IPS-11a (cell line): ENCODE data around the gene ST14.
"Not testable (repeated sequence)": the region's sequence is repeated elsewhere in the genome, so short reads cannot be mapped to it uniquely, and the experiment has no call there.

Experiments used
- H3K4me3 ChIP-seq: one replicate; pipeline ENCODE4 v1.5.1; 2013; ENCODE audit warnings: low read depth, low read length, control low read depth

ST14 gene

DNA sequence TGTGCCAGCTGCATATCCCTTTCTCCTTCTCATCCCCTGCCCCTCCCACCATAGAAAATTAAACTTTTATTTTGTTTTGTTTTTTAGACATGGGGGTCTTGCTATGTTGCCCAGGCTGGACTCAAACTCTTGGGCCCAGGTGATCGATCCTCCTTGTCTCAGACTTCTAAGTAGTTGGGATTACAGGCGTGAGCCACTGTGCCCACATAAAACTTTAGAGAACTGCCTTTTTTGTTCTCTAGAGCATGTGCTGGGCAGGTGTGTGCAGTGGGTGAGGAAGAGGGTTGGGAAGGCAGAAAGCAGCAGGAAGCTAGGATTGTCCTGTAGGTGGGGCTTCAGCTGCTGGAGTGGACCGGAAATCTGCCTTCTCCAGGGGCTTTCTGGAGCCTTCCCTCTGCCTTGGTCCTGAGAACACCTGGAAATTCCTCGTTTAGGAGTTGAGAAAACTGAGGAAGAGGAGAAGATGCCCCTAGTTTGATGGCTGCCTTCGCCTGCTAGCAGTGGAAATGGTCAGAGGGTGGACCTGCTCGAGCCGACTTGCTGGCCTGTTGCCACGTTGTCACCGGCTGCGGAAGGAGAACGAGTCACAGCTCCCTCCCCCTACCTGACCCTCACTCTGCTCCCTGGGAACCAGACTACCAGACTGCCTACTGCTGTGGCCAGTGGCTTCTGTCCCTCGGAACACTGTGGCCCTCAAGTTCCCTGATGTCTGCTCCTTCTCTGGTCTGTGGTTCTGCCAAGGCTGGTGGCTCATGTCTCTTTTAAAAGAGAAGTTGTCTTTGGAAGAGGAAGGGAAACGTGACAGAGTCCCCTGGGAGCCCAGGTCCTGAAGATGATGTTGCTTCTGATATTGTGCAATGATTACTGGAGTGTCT lies 4.0 kb downstream of the ST14 start:
- no peak overlapping the region for H3K4me3 ChIP-seq

GRCh38 chr11:130164221-130164570 lies 4.6 kb downstream of the ST14 start:
- no peak overlapping the region for H3K4me3 ChIP-seq

GRCh38 chr11:130165601-130166456 lies 6.2 kb downstream of the ST14 start:
- no peak overlapping the region for H3K4me3 ChIP-seq

DNA sequence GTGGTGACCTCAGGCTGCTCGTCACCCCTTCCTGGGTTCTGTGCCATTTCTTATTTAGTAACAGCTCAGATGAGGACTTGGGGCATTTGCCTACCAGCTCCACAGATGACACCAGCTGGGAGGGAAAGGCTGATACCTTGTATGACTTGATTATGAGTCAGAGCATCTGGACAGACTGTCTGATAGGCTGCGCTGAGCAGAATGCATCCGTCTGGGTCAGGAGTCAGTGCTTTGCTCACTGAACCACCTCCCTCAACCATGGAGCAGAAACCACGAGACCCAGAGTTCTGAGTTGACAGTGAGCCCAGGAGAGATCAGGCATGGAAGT lies 6.8 kb downstream of the ST14 start:
- no peak overlapping the region for H3K4me3 ChIP-seq

DNA sequence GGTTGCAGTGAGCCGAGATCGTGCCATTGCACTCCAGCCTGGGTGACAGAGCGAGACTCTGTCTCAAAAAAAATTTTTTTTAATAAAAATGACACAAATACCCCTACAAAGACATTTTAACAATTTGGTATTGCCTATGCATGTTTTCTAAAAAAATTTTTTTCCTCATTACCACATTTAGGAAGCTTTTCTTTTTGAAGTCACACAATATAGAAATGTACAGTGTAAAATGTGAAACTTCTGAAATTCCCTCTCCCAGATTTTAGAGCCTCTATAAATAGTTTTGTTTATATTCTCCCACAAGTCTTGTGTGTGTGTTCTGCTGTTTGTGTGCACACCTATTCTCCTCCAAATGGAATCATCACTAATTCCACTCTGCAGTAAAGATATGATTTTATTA lies 7.6 kb downstream of the ST14 start:
- H3K4me3 ChIP-seq = no peak overlapping the region

DNA sequence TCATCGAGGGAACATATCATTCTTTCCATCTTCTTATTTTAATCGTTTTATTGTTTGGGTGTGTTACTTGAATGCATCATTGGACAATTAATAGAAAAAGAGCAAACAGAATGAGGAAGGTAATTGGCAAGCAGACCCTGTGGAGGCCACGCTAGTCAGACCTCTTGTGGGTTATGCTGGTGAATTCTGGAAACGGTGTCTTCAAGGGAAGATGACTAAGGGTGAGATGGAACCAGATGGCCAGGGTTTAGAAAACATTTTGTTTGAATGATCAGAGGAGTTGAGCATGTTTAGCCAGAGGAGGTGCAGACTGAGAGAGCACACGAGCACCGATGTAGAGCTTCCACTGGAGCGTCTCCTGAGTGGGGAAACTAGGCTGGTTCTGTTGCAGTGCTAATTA lies 8.5 kb downstream of the ST14 start:
- no peak overlapping the region for H3K4me3 ChIP-seq

DNA sequence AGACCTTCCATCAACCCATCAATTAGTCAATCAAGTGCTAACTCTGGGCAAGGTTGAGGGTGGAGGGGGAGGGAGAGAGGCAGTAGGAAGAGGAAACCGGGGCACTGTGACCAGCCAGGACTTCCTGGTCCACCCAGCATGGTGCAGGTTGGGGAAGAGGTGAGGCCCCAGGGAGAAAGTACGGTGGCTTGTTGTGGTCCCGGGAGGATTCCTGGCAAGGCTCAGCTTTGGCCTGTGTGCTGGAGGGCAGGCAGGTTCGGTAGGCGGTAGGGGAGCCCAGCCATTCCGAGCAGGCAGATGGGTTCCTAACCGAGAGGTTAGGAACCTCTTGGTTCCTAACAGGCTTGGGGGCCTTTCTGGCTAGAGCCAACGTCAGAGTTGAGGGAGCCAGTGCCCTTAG lies 10.8 kb downstream of the ST14 start:
- H3K4me3 ChIP-seq = no peak overlapping the region

- H3K4me3 ChIP-seq = no peak overlapping the region
These were observed 12.0 kb downstream of the ST14 start for GRCh38 chr11:130171534-130171933.

- H3K4me3 ChIP-seq = not testable (repeated sequence)
These were observed 12.4 kb downstream of the ST14 start for GRCh38 chr11:130172001-130172400.

DNA sequence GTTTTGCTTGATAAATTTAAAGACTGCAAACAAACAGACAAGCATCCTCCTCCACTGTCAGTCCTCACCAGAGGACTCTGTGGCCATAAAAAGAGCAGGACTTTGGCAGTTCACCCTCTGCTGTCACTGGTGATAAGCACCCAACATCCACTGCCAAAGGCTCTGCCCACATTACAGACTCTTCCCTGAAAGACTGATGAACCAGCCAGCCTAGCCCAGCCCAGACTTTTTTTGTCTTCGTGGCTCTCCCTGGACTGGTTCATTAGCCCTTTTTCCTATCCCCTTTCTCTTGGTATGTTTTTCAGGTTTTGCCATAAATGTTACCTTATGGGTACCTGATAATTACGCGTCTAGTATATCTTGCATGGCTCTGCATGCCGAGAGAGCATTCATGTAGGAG lies 15.1 kb downstream of the ST14 start:
- H3K4me3 ChIP-seq = no peak overlapping the region

- no peak overlapping the region for H3K4me3 ChIP-seq
These were observed 16.3 kb downstream of the ST14 start for GRCh38 chr11:130175898-130176297.

DNA sequence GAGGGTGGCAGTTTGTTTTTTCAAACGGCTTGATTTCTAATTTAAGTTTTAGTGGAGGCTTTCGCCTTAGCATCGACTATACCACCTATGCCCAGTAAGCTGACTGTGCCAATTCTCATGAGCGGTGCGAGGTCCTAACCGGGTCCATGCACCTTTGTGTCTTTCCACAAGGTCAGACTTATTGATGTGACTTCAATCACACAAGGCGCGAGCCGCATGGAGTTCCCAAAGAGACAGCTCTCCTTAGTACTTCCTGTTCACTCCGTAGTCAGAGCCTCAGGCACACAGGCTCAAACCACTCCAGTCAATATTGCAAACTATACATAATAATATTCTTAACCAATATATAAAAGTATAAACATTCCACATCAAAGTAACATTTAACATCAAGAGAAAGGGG lies 18.2 kb downstream of the ST14 start:
- no peak overlapping the region for H3K4me3 ChIP-seq

GRCh38 chr11:130178441-130179339 lies 19.1 kb downstream of the ST14 start:
- no peak overlapping the region for H3K4me3 ChIP-seq

GRCh38 chr11:130179396-130180306 lies 20.1 kb downstream of the ST14 start:
- no peak overlapping the region for H3K4me3 ChIP-seq

DNA sequence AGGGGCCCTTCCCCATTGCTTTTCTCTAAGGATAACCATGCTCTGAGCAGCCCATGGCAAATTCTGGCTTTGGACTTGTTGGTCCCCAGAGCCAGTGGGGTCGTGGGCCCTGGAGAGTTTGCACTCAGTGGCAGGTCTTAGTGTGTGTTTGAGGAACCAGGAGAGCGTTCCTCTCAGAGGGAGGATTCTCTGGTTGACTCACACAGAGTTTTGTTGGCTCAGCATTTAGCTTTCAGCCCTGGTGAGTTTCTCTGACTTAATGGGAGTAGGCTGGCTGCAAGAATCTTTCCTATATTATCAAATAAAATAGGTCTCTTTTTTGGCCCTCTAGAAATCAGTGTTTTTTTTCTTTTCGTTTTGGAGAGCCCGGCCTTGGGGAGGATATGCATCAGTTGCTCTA lies 20.9 kb downstream of the ST14 start:
- H3K4me3 ChIP-seq = no peak overlapping the region

DNA sequence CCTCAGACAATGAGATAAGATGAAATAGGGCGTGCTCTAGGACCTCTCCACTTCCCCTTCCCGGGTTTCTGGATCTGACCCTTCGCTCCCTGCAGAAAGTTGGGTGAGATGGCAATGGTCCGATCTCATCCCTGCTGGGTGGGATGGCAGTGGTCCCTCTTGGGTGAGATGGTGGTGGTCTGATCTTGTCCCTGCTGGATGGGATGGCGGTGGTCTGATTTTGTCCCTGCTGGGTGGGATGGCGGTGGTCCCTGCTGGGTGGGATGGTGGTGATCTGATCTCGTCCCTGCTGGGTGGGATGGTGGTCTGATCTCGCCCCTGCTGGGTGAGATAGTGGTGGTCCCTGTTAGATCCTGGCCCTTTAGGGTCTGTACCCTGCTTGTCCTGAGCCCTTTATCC lies 21.3 kb downstream of the ST14 start:
- H3K4me3 ChIP-seq = no peak overlapping the region

DNA sequence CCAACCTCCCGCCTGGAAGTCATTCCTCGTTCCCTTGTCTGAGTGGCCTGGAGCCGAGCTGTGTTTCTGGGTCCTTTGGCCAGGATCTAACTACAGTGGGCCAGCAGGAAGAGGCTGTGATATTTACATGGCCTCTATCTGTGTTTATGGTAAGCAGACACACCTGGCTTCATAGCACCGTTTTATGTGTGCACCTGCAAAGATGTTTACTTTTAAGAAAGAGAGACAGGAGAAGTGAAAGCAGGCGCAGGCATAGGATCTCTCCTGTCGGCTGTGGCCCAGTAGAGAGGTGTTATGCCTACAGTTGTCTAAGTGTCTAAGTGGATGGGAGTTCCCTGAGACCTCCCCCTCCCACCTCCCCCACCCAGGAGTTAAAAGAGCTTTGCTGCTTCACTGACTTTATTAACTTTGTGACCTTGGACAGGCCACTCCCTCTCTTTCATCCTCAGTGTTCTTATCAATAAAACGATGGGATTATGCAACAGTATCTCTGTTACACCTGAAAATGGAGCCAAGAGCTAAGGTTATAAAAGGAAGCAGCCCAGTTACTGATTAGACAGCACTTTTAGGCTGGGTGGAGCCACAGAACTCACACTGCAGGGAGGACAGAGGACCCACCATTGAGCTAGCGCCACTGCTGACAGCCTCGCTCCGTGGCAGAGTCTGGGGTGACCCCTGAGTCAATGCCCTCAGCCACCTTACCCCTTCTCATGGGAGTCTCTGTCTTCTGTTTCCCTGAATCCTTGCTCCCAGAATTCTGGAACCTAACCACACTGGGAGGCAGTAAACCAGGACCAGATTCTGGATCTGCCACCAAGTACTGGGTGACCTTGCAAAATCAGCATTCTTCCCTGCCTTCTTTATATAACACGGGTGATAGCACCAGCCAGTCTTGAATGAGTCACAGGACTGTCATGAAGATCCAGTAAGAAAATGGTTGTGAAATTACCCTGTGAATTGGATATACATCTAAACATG lies 22.0 kb downstream of the ST14 start:
- no peak overlapping the region for H3K4me3 ChIP-seq

DNA sequence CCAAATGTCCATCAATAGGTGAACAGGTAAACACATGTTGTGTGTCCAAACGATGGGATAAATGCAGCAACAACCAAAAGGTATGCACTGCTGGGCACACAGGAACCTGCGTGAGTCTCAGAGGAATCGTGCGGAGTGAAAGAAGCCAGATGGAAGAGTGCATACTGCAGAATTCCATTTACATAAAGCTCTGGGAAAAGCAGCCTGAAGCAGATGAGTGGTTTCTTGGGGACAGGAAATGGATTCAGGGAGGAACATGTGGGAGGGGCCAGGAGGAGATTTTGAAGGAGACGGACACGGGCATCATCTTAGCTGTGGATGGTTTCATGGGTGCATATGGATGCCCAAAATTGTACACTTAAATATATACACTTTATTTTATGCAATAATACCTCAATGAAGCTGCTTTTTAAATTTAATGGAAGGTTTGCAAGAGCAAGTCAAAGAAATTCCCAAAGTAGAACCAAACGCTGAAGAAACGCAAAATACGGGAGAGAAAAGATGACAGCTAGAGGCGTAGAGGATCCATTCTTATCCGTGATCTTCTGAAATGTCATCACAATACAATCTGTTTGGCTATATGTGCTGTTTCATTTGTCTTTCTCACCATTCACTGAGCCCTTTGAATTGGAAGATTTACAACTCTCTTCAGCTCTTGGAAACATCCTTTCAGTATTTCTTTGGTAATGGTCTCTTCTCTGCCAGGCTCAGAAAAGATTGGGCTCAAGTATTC lies 24.5 kb downstream of the ST14 start:
- no peak overlapping the region for H3K4me3 ChIP-seq
